Activated CD4-positive, alpha-beta T cell treated with anti-CD3 and anti-CD28 coated beads for 1 hour (primary cell): ENCODE measurements around the gene COPZ2.
"Not testable (repeated sequence)": the region's sequence is repeated elsewhere in the genome, so short reads cannot be mapped to it uniquely, and the experiment has no call there.

ENCODE experiments used
- DNase-seq: peaks from one replicate; pipeline ENCODE4 v3.0.0-alpha.2; 2020

Gene COPZ2

DNA sequence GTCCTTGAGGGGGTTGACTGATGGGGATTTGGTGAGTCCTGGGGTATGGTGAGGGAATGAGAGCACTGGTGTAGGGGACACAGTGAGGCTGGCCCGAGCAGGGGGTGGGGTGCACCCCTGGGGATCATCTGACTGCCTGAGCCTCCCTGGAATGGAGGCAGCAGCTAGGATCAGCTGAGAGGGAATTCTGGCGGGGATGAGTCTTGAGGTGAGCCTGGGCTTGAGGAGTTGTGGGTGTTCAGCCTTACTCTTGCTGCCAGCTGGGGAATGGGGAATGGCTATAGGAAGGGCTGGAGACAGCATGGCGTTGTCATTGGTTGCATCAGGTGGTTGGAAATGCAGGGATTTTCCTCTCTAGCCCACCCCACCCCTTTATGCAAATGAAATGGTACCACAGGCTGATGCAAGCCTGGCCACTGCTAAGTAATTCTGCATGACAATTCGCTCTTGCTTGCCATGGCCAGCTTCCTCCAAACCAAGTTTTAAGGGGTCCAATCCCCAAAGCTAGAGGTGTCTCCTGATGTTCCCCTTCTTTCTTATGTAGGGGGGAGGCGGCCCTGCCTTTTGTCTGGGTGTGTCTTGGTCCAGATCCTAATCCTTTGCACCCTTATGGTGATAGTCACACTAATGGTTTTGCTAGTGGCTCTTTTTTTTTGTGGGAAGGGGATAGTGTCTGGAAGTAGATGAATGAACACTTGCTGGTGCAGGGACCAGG, 18.1 kb upstream of the COPZ2 start:
- no peak for DNase-seq

DNA sequence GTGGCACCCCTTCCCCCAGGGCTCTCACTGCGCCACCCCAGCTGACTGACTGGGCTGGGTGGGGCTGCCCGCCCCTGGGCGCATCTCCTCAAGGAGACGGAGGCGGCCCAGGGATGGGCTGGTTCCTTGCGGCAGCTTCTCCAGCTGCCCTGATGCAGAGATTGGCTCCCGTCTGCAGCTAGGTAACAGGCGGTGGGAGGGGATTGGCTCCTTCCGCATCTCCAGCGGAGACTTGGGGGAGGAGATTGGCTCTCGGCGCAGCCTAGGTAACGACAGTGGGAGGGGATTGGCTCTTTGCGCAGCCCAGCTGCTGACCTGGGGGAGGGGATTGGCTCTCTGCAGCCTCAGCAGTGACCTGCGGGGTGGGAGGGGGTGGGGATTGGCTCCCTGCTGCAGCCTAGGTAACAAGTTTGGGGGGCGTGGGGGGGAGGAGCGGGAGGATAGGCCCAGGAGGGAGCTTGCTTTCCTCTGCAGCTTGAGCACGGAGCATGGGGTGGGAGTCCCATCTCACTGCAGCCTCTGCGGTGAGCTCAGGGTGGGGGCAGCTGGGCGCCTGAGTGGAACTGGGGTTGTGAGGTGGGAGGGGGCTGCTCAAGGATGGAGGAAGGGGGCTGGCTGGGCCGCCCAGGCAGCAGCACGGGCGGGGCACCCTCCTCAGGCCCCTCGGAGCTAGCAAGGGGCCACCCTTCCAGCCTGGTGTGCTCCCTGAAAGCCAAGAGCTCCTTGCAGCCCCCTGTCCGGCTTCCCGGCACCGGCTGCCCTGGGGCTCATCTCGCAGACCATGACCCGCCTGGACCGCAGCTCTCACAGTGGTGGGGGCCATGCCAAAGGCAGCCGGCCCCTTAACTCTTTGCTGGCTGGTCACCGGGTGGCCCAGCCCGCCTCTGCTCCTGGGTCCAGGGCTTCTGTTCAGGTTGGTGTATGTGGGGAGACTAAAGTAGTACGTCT, 16.9 kb upstream of the COPZ2 start:
- DNase-seq = no peak

DNA sequence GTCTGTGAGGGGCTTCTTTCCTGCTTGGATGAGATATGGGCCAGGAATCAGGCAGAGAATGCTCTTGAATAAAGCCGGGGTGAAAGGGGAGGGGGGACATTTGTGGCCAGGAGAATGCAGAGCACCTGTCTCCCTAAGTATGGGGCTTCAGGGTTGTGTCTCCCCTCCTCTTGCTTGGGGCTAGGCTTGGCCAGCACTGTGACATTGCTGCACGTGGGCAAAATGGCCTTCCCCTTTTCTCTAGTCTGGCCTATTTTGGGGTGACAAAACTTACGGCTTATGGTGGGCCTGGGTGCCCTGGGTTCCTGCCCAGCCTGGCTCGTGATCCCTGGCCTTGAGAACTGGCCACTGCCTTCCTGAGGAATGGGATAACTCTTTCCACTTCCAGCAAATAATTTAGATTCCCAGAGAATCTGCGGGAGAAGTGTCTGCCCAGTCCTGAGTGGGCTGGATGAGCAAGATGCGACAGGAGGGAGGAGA, 16.2 kb upstream of the COPZ2 start:
- DNase-seq = no peak

DNA sequence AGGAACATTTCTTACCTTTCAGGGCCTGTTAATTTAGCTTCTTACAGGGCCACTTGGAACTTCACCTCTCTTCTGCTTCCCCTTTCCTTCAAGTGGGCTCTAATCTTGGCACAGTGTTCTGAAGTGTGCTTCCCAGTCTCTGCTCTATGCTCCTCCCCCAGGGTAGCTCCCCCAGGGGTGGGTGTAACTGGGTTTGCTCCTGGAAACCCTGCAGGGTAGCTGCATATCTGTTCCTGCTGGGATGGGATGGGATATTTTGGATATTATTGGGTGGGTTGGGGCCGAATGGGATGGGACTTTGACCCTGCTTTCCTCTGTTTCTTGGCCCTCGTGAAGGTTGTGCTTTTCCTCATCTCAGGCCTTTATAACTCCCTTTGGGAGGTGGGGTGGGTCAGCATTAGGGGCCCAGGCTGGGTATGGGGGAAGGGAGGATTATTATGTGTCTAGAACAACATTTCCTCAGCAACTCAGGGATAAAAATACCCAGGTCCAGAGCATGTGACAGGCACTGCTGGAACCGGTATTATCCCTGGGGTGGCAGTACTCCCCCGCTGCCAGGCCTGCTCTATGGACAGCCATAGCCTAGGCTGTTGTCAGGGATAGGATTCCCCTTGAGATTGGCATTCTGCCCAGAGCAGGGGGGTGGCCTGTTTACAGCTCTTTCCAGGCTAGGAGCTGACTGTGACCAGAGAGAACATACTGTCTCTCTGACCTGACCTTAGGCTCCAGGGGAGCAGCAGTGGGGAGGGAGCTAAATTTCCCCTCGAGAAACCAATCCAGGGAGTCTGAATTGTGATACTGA, 15.6 kb upstream of the COPZ2 start:
- no peak for DNase-seq

DNA sequence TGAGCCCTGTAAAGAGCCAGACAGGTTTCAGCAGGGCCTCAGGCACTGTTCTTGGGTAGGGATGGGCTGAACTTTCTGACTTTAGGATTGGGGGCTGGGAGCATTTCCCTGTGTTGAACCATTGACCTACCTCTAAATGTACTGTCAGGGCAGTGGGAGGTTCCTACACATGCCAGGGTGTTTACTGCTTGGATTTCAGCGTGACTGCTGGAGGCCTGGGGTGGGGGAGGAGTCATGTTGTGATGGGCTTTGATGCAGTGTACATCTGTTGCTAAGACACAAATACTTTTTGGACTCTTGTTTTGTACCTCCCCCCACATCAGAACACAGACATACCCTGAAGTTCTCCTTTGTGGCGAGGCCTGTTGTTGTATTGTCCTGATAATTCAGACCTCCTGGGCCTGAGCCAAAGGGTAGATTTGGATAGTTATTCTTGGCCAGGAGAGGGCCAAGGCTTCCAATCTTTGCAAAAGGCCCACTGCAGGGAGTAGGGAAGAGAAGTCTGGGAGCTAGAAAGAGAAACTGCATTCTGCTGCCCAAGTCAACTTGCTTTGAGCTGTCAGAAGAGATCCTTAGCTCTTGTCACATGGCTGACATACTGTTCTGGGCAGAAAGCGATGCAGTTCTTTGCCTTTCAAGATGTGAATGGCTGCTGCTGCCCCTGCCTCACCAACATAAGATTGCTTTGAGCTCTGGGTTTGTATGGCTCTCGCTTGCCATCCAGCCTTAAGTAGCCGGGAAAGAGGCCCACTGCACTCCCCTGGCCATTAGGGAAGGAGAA, 14.3 kb upstream of the COPZ2 start:
- DNase-seq = no peak

DNA sequence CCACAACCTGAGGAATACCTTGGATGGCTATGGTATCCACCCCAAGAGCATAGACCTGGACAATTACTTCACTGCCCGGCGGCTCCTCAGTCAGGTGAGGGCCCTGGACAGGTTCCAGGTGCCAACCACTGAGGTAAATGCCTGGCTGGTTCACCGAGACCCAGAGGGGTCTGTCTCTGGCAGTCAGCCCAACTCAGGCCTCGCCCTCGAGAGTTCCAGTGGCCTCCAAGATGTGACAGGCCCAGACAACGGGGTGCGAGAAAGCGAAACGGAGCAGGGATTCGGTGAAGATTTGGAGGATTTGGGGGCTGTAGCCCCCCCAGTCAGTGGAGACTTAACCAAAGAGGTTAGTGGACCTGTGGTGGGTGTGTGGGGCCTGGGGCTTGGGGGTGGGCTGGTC, 13.7 kb upstream of the COPZ2 start:
- DNase-seq = no peak

DNA sequence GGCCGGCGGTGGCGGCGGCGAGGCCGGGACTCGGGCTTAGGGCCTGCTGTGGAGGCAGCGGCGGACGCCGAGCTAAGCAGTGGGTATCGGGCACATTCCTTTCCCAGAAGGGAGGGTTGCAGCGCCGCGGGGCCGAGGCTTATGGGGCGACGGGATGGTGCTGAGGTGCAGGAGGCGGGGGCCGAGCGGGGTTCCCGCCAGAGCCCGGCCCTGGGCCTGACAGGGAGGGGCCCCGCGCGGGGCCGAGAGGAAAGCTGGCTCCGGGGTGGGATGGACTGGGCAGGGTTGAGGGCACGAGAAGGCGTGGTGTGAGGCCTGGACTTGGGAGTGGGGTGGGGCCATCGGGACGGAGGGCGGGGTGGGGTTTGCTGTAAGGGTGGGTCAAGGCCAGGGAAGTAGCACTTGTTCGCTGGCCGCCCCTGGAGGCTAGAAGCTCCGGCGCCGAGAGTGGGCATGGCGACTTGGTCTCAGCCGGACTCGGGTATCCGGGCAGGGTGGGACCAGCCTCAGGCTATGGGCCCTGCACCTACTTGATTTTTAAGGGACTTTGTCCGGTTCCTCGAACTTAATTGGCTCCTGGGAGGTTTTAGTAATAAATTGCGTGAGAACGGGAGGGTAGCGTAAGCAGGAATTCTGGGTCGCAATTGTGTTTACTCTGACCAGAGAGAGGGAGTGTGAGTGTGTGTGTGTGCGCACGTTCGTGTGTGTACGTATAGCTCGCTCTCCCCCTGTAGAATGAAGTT, 11.0 kb upstream of the COPZ2 start:
- no peak for DNase-seq

DNA sequence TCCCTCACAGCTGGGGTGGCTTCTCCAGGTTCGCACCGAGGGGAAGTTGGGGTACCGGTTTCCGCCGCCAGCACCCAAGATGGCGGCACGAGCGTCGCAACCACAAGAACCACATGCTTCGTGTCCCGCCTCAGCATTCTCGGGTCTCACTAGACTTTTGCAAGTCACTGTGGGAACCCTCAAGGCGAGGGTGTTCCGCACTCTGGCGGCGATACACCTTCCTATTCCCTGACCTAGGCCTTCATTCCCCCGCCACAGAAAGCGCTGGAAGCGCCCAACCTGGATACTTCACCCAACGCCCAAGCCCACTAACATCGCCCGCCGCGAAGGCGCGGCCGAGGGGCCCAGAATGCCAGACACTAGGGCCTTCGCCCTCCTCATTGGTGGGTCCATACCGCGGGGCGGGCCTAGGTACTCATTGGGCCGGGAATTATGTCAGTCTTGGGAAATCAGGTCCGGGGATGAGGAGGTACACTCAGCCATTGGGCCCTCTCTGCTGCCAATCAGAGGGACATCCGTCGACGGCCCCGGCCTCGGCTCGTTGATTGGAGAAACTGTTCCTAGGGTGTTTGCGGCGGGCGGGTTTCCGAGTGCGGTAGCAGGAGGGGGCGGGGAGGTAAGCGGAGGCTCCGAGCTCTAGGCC, 10.3 kb upstream of the COPZ2 start, which contains the start of gene NFE2L1:
NFE2L1 (plus strand) TSS at position 619 of the 643 bp plus-strand sequence. CDS start 2,760 bp downstream, outside the sequence.
- DNase-seq = peak; percentile 96

DNA sequence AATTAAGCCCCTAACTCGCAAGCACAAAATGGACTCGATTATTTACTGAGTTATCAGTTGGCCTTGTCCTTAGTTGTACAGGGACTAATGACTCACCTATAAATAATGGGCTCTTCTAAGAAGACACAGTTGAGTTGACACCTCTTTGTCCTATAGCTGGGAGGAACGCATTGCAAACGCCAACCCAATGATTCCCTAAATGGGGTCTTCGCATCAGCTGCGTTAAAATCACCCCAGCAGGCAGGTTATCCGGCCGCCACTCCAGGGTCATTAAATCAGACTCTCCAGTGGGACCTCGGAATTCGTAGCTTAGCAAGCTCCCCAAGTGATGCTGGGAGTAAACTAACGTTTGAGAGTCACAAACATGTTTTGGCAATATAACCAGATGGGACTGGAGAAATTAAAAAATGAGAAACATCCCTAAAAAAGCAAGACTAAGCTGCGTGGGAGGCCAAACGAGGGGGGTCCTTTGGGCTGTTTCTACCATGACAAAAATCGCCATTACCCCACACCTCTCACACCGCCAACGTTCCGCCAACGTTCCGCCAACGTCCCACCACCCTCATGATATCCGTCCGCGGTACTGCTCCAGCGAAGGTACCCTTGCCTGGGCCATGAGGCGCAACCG, 9.6 kb upstream of the COPZ2 start:
- no peak for DNase-seq

DNA sequence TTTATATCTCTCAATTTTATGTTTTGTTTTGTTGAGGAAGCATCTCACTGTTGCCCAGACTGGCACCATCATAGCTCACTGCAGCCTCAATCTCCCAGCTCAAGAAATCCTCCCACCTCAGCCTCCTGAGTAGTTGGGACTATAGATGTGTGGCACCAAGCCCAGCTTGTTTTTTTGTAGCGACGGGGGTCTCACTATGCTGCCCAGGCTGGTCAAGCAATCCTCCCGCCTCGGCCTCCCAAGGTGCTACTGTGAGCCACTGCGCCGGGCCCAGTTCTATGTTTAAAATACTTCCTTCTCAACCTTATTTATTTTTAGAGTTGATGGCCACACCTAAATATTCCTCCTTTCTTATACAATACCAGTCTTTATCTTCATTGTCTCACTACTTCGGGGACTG, 8.7 kb upstream of the COPZ2 start:
- DNase-seq = no peak

DNA sequence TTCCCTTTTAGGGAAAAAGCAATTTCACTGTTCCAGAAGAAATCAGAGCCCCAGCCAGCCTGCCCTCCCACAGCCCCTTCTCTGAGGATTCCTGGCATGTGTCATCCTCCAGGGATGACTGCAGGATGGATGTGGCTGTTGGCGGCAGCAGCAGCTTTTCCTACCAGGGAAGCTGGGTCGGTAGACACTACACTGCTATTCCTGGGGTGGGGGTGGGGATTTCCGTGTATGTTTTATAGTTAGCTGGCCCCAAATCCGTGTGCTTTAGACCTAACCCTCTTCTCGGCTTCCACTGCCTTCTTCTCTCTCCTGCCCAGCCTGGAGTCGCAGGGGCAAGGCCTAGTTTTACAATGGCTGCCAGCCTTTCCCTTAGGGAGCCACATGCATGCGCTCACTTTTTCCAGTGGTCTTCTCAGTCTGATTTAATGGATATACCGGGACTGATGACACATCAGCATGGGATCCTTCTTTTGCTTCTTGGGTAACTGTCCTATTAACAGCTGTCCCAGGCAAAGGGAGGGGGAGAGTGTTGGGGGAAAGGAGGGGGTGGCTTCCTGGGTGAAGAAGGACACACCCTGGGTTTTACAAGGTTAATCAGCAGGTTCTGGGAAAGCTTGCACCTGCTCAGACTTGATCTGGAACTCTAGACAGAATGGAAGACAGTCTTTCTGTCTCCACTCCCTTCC, 7.9 kb upstream of the COPZ2 start:
- no peak for DNase-seq

DNA sequence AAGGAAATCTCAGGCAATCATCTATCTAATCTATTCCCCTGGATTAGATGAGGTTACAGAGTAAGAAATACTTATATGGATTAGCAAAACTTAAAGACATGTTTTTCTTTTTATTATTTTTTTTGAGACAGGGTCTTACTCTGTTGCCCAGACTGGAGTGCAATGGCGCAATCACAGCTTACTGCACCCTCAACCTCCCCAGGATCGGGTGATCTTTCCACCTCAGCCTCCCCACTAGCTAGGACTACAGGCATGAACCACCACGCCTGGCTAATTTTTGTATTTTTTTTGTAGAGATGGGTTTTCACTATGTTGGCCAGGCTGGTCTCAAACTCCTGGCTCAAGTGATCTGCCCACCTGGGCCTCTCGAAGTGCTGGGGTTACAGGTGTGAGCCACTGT, 7.3 kb upstream of the COPZ2 start:
- no peak for DNase-seq

DNA sequence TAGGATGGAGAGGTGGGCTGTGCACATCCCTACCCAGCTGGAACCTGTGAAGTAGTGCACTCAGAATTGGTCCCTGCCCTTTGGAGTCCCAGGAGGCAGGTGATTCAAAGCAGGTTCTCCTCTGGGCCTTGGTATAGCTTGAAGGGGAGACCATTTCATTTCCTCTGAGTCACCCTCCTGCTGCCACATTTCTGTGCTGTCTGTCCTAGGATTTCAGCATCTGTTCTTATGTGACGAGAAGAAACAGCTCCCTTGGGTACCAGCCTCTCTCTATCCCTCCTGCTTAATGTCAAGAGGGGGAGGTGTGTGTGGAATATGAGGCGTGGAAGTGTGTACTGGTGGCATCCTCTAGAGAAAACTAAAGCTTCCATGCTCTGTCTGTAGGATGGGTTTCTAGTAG, 5.6 kb upstream of the COPZ2 start:
- no peak for DNase-seq

DNA sequence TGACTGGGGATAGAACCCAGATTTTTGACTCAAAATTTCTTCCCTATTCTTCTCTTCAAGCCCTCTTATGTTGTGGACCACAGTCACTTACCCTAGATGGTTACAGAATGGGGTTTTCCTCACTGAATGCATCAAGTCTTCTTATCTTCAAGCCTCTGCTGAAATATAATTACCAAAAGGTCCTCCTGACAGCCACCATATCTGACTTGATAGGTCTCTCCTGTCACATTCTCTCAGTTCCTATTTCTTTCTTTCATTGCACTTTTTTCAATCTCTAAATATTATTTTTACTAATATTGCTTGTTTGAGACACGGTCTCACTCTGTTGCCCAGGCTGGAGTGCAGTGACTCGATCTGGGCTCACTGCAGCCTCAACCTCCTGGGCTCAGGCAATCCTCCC, 1.1 kb upstream of the COPZ2 start:
- DNase-seq = no peak

DNA sequence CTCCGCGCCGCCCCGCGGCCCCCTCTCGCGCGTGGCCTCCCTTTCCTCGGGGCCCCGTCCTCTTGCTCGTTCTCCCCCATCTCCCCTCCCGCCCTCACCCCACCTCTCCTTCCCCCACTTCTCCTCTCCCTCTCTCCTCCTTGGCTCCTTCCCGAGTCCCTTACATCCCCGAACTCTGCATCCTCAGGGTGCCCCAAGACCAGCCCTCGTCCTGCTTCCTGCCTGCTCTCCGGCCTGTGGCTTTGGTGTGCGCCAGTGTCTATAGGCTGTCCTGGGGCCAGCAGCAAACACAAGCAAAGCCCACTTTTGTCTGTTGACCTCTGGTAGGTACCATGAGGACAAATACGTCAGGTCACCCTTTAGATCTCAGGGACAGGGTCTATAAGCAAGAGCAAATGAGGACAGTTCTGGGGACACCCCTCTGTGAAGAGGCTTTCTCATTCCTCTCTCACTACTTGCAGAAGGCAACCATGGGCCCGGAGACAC, 284 bp upstream of the COPZ2 start:
- DNase-seq = no peak

DNA sequence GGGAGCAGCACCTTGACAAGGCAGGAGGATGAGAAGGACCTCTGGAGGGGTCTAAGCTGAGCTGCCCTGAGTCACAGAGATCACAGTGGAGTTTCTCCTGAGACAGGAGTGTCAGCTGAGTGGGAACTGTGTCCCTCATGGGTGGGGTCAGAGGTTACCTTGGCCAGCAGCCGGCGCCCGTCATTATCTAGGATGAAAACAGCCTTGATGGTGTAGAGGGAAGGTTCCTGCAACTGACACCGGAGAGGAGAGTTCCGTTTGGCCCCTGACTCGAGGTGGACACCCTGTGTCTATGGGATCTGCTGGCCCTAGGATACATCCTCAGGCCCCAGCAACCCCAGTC, 933 bp downstream of the COPZ2 start:
- DNase-seq = no peak

DNA sequence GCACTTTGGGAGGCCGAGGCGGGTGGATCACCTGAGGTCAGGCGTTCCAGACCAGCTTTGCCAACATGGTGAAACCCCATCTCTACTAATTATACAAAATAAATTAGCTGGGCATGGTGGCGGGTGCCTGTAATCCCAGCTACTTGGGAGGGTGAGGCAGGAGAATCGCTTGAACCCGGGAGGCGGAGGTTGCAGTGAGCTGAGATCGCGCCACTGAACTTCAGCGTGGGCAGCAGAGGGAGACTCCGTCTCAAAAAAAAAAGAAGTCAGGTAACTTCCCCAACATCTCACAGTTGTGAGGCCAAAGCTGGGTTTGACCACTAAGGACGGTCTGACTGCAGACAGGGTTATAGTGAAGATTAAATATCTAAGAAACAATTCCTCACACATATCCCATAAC, 2.9 kb downstream of the COPZ2 start:
- not testable (repeated sequence) for DNase-seq

DNA sequence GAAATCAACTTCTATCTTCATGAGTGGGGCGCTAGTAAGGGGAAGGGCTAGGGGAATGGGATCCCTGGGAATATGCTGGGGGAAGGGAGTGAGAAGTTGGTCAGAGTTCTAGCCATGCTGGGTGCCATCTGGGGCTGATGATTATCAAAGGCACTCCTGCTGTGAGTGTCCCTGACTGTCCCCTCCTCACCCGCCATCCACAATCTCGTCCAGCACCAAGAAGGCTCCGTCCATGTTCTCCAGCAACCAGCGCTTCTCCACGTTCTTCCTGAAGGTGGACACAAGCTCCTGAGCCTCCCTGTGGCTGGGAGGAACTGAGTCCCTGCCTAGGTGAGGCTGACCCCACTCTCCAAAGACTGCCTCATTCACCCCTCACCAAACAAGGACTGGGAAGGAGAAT, 5.6 kb downstream of the COPZ2 start:
- no peak for DNase-seq

DNA sequence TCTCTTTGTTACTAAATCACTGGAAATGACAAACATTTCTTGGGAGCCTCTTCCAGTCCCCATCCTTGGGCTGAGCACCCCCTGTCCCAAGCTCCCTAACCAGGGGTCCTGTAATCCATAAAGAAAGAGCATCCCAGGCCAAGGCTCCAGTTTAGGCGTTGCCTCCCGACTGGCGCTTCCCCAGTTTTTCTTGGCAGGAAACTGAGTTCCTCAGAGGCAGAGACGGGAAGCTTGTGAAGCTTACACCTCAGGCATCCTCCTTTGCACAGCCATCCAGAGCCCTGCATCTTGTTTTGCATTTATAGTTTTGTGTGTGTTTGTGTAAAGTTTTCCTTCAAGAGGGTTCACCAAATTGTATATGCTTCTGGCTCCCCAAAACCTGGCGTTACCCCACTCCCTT, 7.1 kb downstream of the COPZ2 start:
- DNase-seq = no peak

DNA sequence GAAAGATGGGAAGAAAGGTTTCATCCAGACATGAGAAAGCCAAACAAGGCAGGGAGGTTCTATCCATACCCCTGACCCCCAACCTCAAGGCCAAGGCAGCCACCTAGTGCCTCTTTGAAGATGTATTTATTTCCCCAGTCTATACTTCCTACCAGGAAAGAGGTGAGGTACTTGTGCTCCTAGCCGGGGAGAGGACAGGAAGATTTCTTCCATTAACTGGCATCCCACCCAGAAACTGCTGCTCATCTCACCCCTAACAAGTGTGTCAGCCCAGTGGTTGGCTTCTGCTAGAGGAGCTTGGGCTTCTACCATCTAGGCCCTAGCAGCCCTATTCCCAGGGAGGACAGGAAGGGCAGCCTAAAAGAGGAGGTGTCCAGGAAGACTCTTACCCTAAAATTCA, 8.9 kb downstream of the COPZ2 start:
- DNase-seq = no peak
